Esophagus muscularis mucosa (tissue), 4 donors: ENCODE results near the gene SHF. TPM values are rescaled to one million over a fixed set of nuclear protein-coding genes. Genes with fewer than 3 reads are reported as not detected.

Experiments used
- DNase-seq: peaks from one replicate; pipeline ENCODE4 v3.0.0-alpha.2; 2017; ENCODE audit errors: extremely low spot score
- H3K27ac ChIP-seq, 4 donors: fragments of 200-600 bp; sonication (generic); replicated peaks in 1 of 4; 1 replicate in 3 of 4; 2 replicates in 1 of 4; pipeline ENCODE4 v1.5.1; 2016 to 2019; ENCODE audit warnings: mild to moderate bottlenecking in 1 of 4
- H3K27me3 ChIP-seq, 4 donors: fragments of 200-600 bp; sonication (generic); one replicate each; pipeline versions ENCODE4 v1.5.1 to v1.6.0; 2016 to 2019
- H3K36me3 ChIP-seq, 4 donors: fragments of 200-600 bp; sonication (generic); one replicate each; pipeline ENCODE4 v1.5.1; 2016 to 2019
- H3K4me1 ChIP-seq, 4 donors: fragments of 200-600 bp; sonication (generic); one replicate each; pipeline ENCODE4 v1.5.1; 2016 to 2019
- H3K4me3 ChIP-seq, 4 donors: fragments of 200-600 bp; sonication (generic); 1 replicate in 2 of 4; 2 replicates in 2 of 4; pipeline ENCODE4 v1.5.1; 2016 to 2019; ENCODE audit warnings: mild to moderate bottlenecking in 4 of 4, moderate library complexity in 1 of 4
- H3K9me3 ChIP-seq, 4 donors: fragments of 200-600 bp; sonication (generic); 1 replicate in 3 of 4; 2 replicates in 1 of 4; pipeline ENCODE4 v1.5.1; 2016 to 2019
- EP300 ChIP-seq: sonication (generic); formaldehyde crosslinking; IDR thresholded peaks from one replicate; pipeline ENCODE4 v1.6.1; 2017; ENCODE audit warnings: antibody characterized with exemption
- POLR2A ChIP-seq: fragments of 450-650 bp; IDR thresholded peaks from one replicate; pipeline ENCODE4 v1.6.1; 2017; ENCODE audit warnings: antibody characterized with exemption, moderate library complexity, mild to moderate bottlenecking, low read depth
- POLR2AphosphoS5 ChIP-seq, 2 donors: sonication (generic); formaldehyde crosslinking; IDR thresholded peaks; one replicate each; pipeline ENCODE4 v1.6.1; 2017; ENCODE audit warnings: antibody characterized with exemption in 2 of 2
- WGBS: methylation state at CpG from one replicate; pipeline ENCODE4 v1.1.5; 2018; 5-methylcytosine and 5-hydroxymethylcytosine counted together
- intact Hi-C: fragments of 100-400 bp; cut with DNase I; formaldehyde crosslinking; loops from one replicate; pipeline ENCODE4 v1.15.1; 2023
- total RNA-seq, 4 donors: library from RNA; depleted of rRNA; stranded (reverse); fragments of >200 nt; gene quantifications; one replicate each; pipeline versions ENCODE4 v1.1.0 to v1.2.1, GENCODE V29; 2016
- TF ChIP-seq, protein P1 (sequence below), 3 experiments: fragments of 200-600 bp in 2 of 3; fragments of 450-650 bp in 1 of 3; sonication (generic) in 2 of 3; IDR thresholded peaks; one replicate each; pipeline ENCODE4 v1.5.1; 2017 to 2019; ENCODE audit warnings: antibody characterized with exemption in 3 of 3, mild to moderate bottlenecking in 2 of 3, moderate library complexity in 1 of 3

Gene SHF
- total RNA-seq, 4 donors from 2014 or later, result 4.6 to 15.4 (median 10.2) TPM

DNA sequence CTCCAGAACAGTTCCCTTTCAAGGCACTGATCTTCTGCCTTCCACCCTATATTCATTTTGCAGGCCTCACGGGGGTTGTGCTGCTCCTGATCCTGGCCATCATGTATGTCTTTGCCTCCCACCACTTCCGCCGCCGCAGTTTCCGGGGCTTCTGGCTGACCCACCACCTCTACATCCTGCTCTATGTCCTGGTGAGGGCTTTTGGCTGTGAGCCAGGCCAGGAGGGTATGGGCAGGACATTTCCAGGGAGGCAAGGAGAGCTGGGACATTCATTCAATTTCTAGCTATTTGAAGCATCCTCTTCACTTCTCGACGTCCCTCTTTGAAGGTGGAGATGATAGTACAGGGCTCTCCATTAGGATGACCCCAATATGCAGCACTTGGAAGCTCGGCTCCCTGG is 32.0 kb downstream of the SHF start:
- WGBS, result 64% methylated on average over 8 of the region's 8 CpGs
- intact Hi-C loops, result no loop called here
- Histone ChIP-seq H3K27ac (no peak overlapping the region), H3K4me3 (no peak overlapping the region), H3K4me1 (no peaks in the 10 kb centered on the region), H3K9me3 (no peaks in the 10 kb centered on the region), H3K36me3 (peaks cover 0 to 15% (median 2%) of the 10 kb centered on the region in 4 donors), H3K27me3 (no peaks in the 10 kb centered on the region)
- TF ChIP-seq POLR2A (no peak), EP300 (no peak), POLR2AphosphoS5 (IDR thresholded peaks at IDR 0.05) (no peak)
- TF ChIP-seq, protein P1, sequence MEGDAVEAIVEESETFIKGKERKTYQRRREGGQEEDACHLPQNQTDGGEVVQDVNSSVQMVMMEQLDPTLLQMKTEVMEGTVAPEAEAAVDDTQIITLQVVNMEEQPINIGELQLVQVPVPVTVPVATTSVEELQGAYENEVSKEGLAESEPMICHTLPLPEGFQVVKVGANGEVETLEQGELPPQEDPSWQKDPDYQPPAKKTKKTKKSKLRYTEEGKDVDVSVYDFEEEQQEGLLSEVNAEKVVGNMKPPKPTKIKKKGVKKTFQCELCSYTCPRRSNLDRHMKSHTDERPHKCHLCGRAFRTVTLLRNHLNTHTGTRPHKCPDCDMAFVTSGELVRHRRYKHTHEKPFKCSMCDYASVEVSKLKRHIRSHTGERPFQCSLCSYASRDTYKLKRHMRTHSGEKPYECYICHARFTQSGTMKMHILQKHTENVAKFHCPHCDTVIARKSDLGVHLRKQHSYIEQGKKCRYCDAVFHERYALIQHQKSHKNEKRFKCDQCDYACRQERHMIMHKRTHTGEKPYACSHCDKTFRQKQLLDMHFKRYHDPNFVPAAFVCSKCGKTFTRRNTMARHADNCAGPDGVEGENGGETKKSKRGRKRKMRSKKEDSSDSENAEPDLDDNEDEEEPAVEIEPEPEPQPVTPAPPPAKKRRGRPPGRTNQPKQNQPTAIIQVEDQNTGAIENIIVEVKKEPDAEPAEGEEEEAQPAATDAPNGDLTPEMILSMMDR (IDR thresholded peaks at IDR 0.05), result no peak
- no peak for DNase-seq

DNA sequence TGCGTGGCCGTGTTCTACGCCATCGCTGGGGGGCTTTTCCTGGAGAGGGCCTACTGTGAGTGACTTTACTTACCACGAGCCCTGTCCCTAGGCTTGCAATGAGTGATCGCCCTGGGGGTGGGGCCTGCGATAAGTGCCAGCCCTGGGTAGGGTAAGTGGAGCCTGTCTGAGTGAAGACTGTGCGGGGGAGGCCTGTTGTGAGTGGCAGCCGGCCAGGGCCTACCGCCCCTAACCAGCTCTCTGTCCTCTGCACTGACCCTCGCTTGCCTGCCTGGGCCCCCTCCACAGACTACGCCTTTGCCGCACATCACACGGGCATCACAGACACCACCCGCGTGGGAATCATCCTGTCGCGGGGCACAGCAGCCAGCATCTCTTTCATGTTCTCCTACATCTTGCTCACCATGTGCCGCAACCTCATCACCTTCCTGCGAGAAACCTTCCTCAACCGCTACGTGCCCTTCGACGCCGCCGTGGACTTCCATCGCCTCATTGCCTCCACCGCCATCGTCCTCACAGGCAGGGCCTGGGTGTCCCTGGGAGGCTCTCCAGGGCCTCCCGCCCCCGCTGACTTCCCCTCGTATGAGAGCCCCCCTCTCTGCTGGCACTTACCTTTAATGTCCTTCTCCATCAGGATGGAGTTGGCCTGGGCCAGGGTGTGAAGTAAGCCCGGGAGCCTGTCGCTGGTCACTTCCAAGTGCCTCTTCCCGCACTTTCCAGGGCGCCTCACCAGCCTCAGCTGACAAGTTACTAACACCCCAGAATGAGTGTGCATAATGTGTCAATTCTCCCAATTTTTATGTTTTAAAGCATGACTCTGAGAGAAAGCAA is 35.6 kb downstream of the SHF start:
- Histone ChIP-seq H3K9me3 (no peaks in the 10 kb centered on the region), H3K27me3 (no peaks in the 10 kb centered on the region), H3K27ac (no peak overlapping the region), H3K4me1 (no peaks in the 10 kb centered on the region), H3K4me3 (no peak overlapping the region), H3K36me3 (peaks cover 0 to 17% (median 2%) of the 10 kb centered on the region in 4 donors)
- DNase-seq, result no peak
- 96% methylated on average over 34 of the region's 36 CpGs for WGBS
- intact Hi-C loops, result no loop called here
- TF ChIP-seq POLR2AphosphoS5 (IDR thresholded peaks at IDR 0.05) (no peak), EP300 (no peak), POLR2A (no peak)
- TF ChIP-seq, protein P1 (IDR thresholded peaks at IDR 0.05), result no peak

DNA sequence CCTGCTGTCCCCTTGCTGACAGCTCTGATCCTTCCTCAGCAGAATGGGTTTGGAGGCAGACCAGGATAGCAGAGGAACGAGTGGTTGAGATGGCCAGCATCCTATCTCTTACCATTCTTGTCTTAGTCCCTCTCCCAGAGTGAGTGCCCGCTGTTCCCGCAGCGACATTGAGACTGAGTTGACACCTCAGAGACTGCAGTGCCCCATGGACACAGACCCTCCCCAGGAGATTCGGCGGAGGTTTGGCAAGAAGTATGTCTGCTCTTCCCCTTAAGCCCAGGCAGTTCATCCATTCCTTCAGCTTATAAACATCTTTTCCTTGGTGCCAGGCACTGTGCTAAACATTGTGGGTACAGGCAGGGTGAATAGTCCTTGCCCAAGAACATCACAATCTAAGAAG is 36.8 kb downstream of the SHF start:
- intact Hi-C loops, result no loop called here
- DNase-seq, result no peak
- H3K27me3 ChIP-seq, result no peaks in the 10 kb centered on the region
- no peak overlapping the region for H3K4me3 ChIP-seq
- H3K36me3 ChIP-seq, result peaks cover 0 to 17% (median 2%) of the 10 kb centered on the region in 4 donors
- 89% methylated on average over 6 of the region's 6 CpGs for WGBS
- H3K27ac ChIP-seq, result no peak overlapping the region
- TF ChIP-seq POLR2AphosphoS5 (IDR thresholded peaks at IDR 0.05) (no peak), POLR2A (no peak), EP300 (no peak)
- TF ChIP-seq, protein P1 (IDR thresholded peaks at IDR 0.05), result no peak
- H3K9me3 ChIP-seq, result no peaks in the 10 kb centered on the region
- H3K4me1 ChIP-seq, result no peaks in the 10 kb centered on the region

DNA sequence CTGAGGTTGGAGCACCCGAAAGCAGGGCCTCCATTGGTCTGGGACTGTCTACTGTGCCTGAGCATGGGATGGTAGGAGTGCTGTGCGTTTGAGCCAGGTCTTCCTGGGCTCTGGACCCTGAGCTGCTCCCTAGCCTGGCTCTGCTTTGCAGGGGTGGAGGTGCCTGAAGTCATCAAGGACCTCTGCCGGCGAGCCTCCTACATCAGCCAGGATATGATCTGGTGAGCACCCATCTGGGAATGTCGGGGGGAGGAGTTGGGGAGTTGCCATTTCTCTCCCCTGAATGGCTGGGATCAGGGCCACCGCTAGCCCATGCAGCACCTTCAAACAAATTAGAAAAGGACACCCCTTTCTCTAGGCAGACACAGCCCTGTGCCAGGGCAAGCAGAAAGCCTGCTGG is 37.3 kb downstream of the SHF start:
- intact Hi-C loops, result no loop called here
- DNase-seq, result no peak
- TF ChIP-seq EP300 (no peak), POLR2A (no peak), POLR2AphosphoS5 (IDR thresholded peaks at IDR 0.05) (no peak)
- TF ChIP-seq, protein P1 (IDR thresholded peaks at IDR 0.05), result no peak
- H3K4me3 ChIP-seq, result no peak overlapping the region
- H3K27ac ChIP-seq, result no peak overlapping the region
- H3K9me3 ChIP-seq, result no peaks in the 10 kb centered on the region
- H3K27me3 ChIP-seq, result no peaks in the 10 kb centered on the region
- WGBS, result 77% methylated on average over 4 of the region's 6 CpGs
- H3K36me3 ChIP-seq, result peaks cover 0 to 17% (median 2%) of the 10 kb centered on the region in 4 donors
- no peaks in the 10 kb centered on the region for H3K4me1 ChIP-seq
